ENCODE measurements around the gene IL1RAP.
A peak's percentile ranks its signal among the peaks of the same experiment; 100 is the strongest.
"Not testable (repeated sequence)": the region's sequence is repeated elsewhere in the genome, so short reads cannot be mapped to it uniquely, and the experiment has no call there.

Gene IL1RAP

GRCh38 chr3:190513409-190514370 is at the start of gene IL1RAP:
IL1RAP (plus strand) TSS chr3:190514085; CDS start chr3:190564290, 50,205 bp downstream.
- DNase-seq, result peak; percentile 90

GRCh38 chr3:190467922-190468321 is 46.0 kb upstream of the IL1RAP start:
- no peak for DNase-seq

GRCh38 chr3:190473261-190473660 is 40.6 kb upstream of the IL1RAP start:
- DNase-seq, result not testable (repeated sequence)

- no peak for DNase-seq
Observed at GRCh38 chr3:190481779-190482178, 32.1 kb upstream of the IL1RAP start.

GRCh38 chr3:190485830-190486532 is 27.9 kb upstream of the IL1RAP start:
- no peak for DNase-seq

GRCh38 chr3:190486533-190486864 is 27.4 kb upstream of the IL1RAP start:
- no peak for DNase-seq

GRCh38 chr3:190486908-190487607 is 26.8 kb upstream of the IL1RAP start:
- DNase-seq, result no peak

GRCh38 chr3:190491533-190492054 is 22.3 kb upstream of the IL1RAP start:
- DNase-seq, result no peak

GRCh38 chr3:190492129-190492528 is 21.8 kb upstream of the IL1RAP start:
- DNase-seq, result no peak

- no peak for DNase-seq
Observed at GRCh38 chr3:190492966-190493365, 20.9 kb upstream of the IL1RAP start.

- no peak for DNase-seq
Observed at GRCh38 chr3:190494907-190495306, 19.0 kb upstream of the IL1RAP start.

GRCh38 chr3:190495354-190495753 is 18.5 kb upstream of the IL1RAP start:
- DNase-seq, result no peak

GRCh38 chr3:190495796-190496195 is 18.1 kb upstream of the IL1RAP start:
- DNase-seq, result no peak

- DNase-seq, result no peak
Observed at GRCh38 chr3:190496859-190497258, 17.0 kb upstream of the IL1RAP start.

GRCh38 chr3:190497811-190498210 is 16.1 kb upstream of the IL1RAP start:
- DNase-seq, result no peak

- DNase-seq, result no peak
Observed at GRCh38 chr3:190498293-190498692, 15.6 kb upstream of the IL1RAP start.

GRCh38 chr3:190499122-190499521 is 14.8 kb upstream of the IL1RAP start:
- DNase-seq, result no peak

- DNase-seq, result no peak
Observed at GRCh38 chr3:190502946-190503345, 10.9 kb upstream of the IL1RAP start.

GRCh38 chr3:190504354-190505125 is 9.3 kb upstream of the IL1RAP start:
- no peak for DNase-seq

- DNase-seq, result no peak
Observed at GRCh38 chr3:190505381-190506003, 8.4 kb upstream of the IL1RAP start.

GRCh38 chr3:190506271-190506670 is 7.6 kb upstream of the IL1RAP start:
- no peak for DNase-seq

GRCh38 chr3:190512666-190513065 is 1.2 kb upstream of the IL1RAP start:
- DNase-seq, result peak; percentile 5
